ENCODE data around the gene CNN1.
A peak's percentile ranks its signal among the peaks of the same experiment; 100 is the strongest.
"Not testable (repeated sequence)": the region's sequence is repeated elsewhere in the genome, so short reads cannot be mapped to it uniquely, and the experiment has no call there.

The CNN1 gene

GRCh38 chr19:11570039-11570462 is 31.4 kb downstream of the CNN1 start:
- FAIRE-seq, result no peak

- not testable (repeated sequence) for FAIRE-seq
These were observed 34.7 kb downstream of the CNN1 start for GRCh38 chr19:11573354-11573753.

- not testable (repeated sequence) for FAIRE-seq
These were observed 35.1 kb downstream of the CNN1 start for GRCh38 chr19:11573763-11574162.

- FAIRE-seq, result no peak
These were observed 36.0 kb downstream of the CNN1 start for GRCh38 chr19:11574689-11575088.

- FAIRE-seq, result no peak
These were observed 37.6 kb downstream of the CNN1 start for GRCh38 chr19:11576227-11576626.

- no peak for FAIRE-seq
These were observed 39.0 kb downstream of the CNN1 start, which contains the start of gene ACP5 for GRCh38 chr19:11577451-11578257. ACP5 (minus strand) TSS chr19:11577645; CDS start chr19:11577317, 328 bp downstream.

GRCh38 chr19:11578258-11579142 is 39.8 kb downstream of the CNN1 start:
- FAIRE-seq, result no peak

GRCh38 chr19:11580116-11580515 is 41.5 kb downstream of the CNN1 start:
- FAIRE-seq, result no peak

GRCh38 chr19:11581740-11582139 is 43.1 kb downstream of the CNN1 start:
- FAIRE-seq, result no peak

GRCh38 chr19:11586331-11586730 is 47.7 kb downstream of the CNN1 start:
- no peak for FAIRE-seq

GRCh38 chr19:11587302-11587974 is 48.8 kb downstream of the CNN1 start:
- FAIRE-seq, result no peak

GRCh38 chr19:11587975-11588631 is 49.5 kb downstream of the CNN1 start:
- FAIRE-seq, result no peak

GRCh38 chr19:11594084-11594483 is 55.4 kb downstream of the CNN1 start:
- FAIRE-seq, result no peak

- no peak for FAIRE-seq
These were observed 57.5 kb downstream of the CNN1 start for GRCh38 chr19:11596156-11596555.

- peak; percentile 92 for FAIRE-seq
These were observed 58.8 kb downstream of the CNN1 start, which contains the start of gene ZNF627 for GRCh38 chr19:11597202-11598102. ZNF627 (plus strand) TSS chr19:11597483; CDS start chr19:11597628, 145 bp downstream.

GRCh38 chr19:11598103-11598483 is 59.4 kb downstream of the CNN1 start:
- no peak for FAIRE-seq

- FAIRE-seq, result no peak
These were observed 60.1 kb downstream of the CNN1 start for GRCh38 chr19:11598746-11599145.

GRCh38 chr19:11599704-11600103 is 61.1 kb downstream of the CNN1 start:
- not testable (repeated sequence) for FAIRE-seq
